K562 (cell line): ENCODE results near the gene ATP2A3. TPM values are rescaled to one million over a fixed set of nuclear protein-coding genes. Genes with fewer than 3 reads are reported as not detected.

Source experiments
- ATAC-seq: fragments of 200-7000 bp; cut with Tn5 transposase; 3 replicates; pipeline ENCODE4 v1.9.1; 2020; ENCODE audit warnings: moderate library complexity
- BruUV-seq: library from RNA; stranded (reverse); fragments of 400-500 nt; replicated peaks from 2 replicates; lab custom pipeline; 2021; lab: Mats Ljungman, UMichigan
- CTCF ChIA-PET: fragments of 300-600 bp; formaldehyde crosslinking; extraction: SDS; loops from one replicate; lab custom pipeline; 2021; ENCODE audit warnings: low intra/inter-chr PET ratio; lab: Yijun Ruan, JAX
- POLR2A ChIA-PET: fragments of 300-600, 350-650 bp; sonication (Branson Sonifier 250); formaldehyde crosslinking; extraction: SDS; loops from one replicate; lab custom pipeline; 2021; ENCODE audit warnings: antibody characterized with exemption, inconsistent platforms; lab: Yijun Ruan, JAX
- DNase-seq, 4 experiments: peaks; one replicate each; pipeline versions ENCODE4 v3.0.0 to v3.0.0-alpha.2; 2011 to 2018; ENCODE audit warnings: low spot score in 3 of 4, mixed read lengths in 3 of 4; ENCODE audit errors: extremely low read depth in 1 of 4
- FAIRE-seq: peaks from 2 replicates; lab custom pipeline; 2011; peaks lifted over from hg19 to GRCh38; lab: Jason Lieb, UNC
- H2AFZ ChIP-seq: 2 replicates; pipeline ENCODE4 v1.6.0; 2011; ENCODE audit warnings: low read depth, low read length, control low read depth, inconsistent platforms
- H3K27ac ChIP-seq: fragments of 200-600 bp; 3 replicates; pipeline ENCODE4 v1.8.0; 2011; ENCODE audit warnings: low read depth, mild to moderate bottlenecking, control low read depth, inconsistent platforms, low read length, moderate library complexity, mixed read lengths; ENCODE audit errors: extremely low read depth
- H3K27me3 ChIP-seq, 2 experiments: fragments of 300-600 bp in 1 of 2; 2 replicates in 1 of 2; 3 replicates in 1 of 2; pipeline versions ENCODE4 v1.6.0 to v1.8.0; 2011; ENCODE audit warnings: inconsistent platforms in 2 of 2, low read length in 2 of 2, mild to moderate bottlenecking in 1 of 2, mixed read lengths in 1 of 2, moderate library complexity in 1 of 2; ENCODE audit not compliant: control insufficient read depth in 2 of 2, insufficient read depth in 2 of 2
- H3K36me3 ChIP-seq: fragments of 300-600 bp; 3 replicates; pipeline ENCODE4 v1.8.0; 2011; ENCODE audit warnings: mild to moderate bottlenecking, low read length, inconsistent platforms; ENCODE audit not compliant: control insufficient read depth, insufficient read depth
- H3K4me1 ChIP-seq, 2 experiments: fragments of 200-600 bp in 1 of 2; replicated peaks in 1 of 2; 2 replicates in 1 of 2; 3 replicates in 1 of 2; pipeline versions ENCODE4 v1.5.1 to v1.8.0; 2011; ENCODE audit warnings: inconsistent platforms in 2 of 2, low read length in 2 of 2, mild to moderate bottlenecking in 1 of 2, mixed read lengths in 1 of 2, moderate library complexity in 1 of 2; ENCODE audit not compliant: control insufficient read depth in 2 of 2, insufficient read depth in 2 of 2
- H3K4me2 ChIP-seq: 2 replicates; pipeline ENCODE4 v1.6.1; 2011; ENCODE audit warnings: low read length, control low read depth, inconsistent platforms, mixed read lengths; ENCODE audit not compliant: insufficient read depth
- H3K4me3 ChIP-seq: fragments of 200-600 bp; sonication (generic), shearing (Covaris generic); 2 replicates; pipeline ENCODE4 v1.5.1; 2016; ENCODE audit warnings: control low read depth, inconsistent platforms
- H3K79me2 ChIP-seq: fragments of 200-600 bp; 3 replicates; pipeline ENCODE4 v1.8.0; 2011; ENCODE audit warnings: low read length, inconsistent platforms; ENCODE audit not compliant: control insufficient read depth, insufficient read depth
- H3K9ac ChIP-seq, 2 experiments: 2 replicates each; pipeline versions ENCODE4 v1.6.0 to v1.6.1; 2011; ENCODE audit warnings: low read depth in 2 of 2, low read length in 2 of 2, control low read depth in 1 of 2, inconsistent platforms in 1 of 2, mild to moderate bottlenecking in 1 of 2, mixed read lengths in 1 of 2; ENCODE audit not compliant: insufficient read depth in 1 of 2
- H3K9me1 ChIP-seq: one replicate; pipeline ENCODE4 v1.6.0; 2011; ENCODE audit warnings: inconsistent platforms, mild to moderate bottlenecking, low read length, moderate library complexity; ENCODE audit not compliant: control insufficient read depth, insufficient read depth
- H3K9me3 ChIP-seq: replicated peaks from 2 replicates; pipeline ENCODE4 v1.5.1; 2011; ENCODE audit warnings: low read depth, low read length, inconsistent platforms; ENCODE audit not compliant: control insufficient read depth, insufficient read depth
- H4K20me1 ChIP-seq: replicated peaks from 2 replicates; pipeline ENCODE4 v1.6.1; 2011; ENCODE audit warnings: low read length, inconsistent platforms, mixed read lengths; ENCODE audit not compliant: control insufficient read depth, insufficient read depth
- ATF7 ChIP-seq: fragments of 450-650 bp; IDR thresholded peaks from 2 replicates; pipeline ENCODE4 v1.7.1; 2014; ENCODE audit warnings: mild to moderate bottlenecking, moderate library complexity
- BHLHE40 ChIP-seq: IDR thresholded peaks from 2 replicates; pipeline ENCODE4 v1.6.1; 2011; ENCODE audit warnings: low read length, improper control_type of control experiment
- JUND ChIP-seq, 2 experiments: IDR thresholded peaks; 2 replicates in 1 of 2; 3 replicates in 1 of 2; pipeline ENCODE4 v1.6.1; 2011; ENCODE audit warnings: borderline replicate concordance in 2 of 2, low read depth in 2 of 2, low read length in 2 of 2, improper control_type of control experiment in 1 of 2, missing biosample characterization in 1 of 2, missing genetic modification characterization in 1 of 2, missing genetic modification reagents in 1 of 2
- LARP7 ChIP-seq: fragments of 450-650 bp; IDR thresholded peaks from 2 replicates; pipeline ENCODE4 v1.6.1; 2016
- NR1H2 ChIP-seq: sonication (generic); formaldehyde crosslinking; IDR thresholded peaks from 2 replicates; pipeline ENCODE4 v1.4.0; 2020; ENCODE audit warnings: mild to moderate bottlenecking, missing genetic modification reagents
- PTRF ChIP-seq: fragments of 450-650 bp; IDR thresholded peaks from 2 replicates; pipeline ENCODE4 v1.6.1; 2016; ENCODE audit warnings: mild to moderate bottlenecking, missing genetic modification characterization, missing compliant biosample characterization
- RBM25 ChIP-seq: fragments of 200-400 bp; formaldehyde crosslinking; IDR thresholded peaks from 2 replicates; pipeline ENCODE4 v1.6.1; 2018; ENCODE audit warnings: low read length, low read depth, moderate library complexity; ENCODE audit not compliant: severe bottlenecking
- ZFX ChIP-seq: sonication (generic); formaldehyde crosslinking; IDR thresholded peaks from 2 replicates; pipeline ENCODE4 v1.8.0; 2022; ENCODE audit warnings: mild to moderate bottlenecking, missing genetic modification reagents, moderate library complexity
- ZNF121 ChIP-seq: sonication (generic); formaldehyde crosslinking; conservative IDR thresholded peaks from 2 replicates; pipeline ENCODE4 v1.8.0; 2022; ENCODE audit warnings: missing genetic modification reagents
- WGBS: fragments of 100-300 bp; shearing (Covaris generic); methylation state at CpG from one replicate; pipeline ENCODE4 v1.1.6; 2016; ENCODE audit warnings: low coverage, mixed read lengths; ENCODE audit not compliant: insufficient coverage; ENCODE audit errors: missing lambda C conversion rate; 5-methylcytosine and 5-hydroxymethylcytosine counted together
- in situ Hi-C: fragments of 300-500 bp; cut with MboI; formaldehyde crosslinking; loops from 4 replicates; pipeline ENCODE4 v1.15.0; 2018; ENCODE audit warnings: inconsistent platforms, mixed read lengths
- intact Hi-C: fragments of 100-400 bp; cut with micrococcal nuclease; formaldehyde crosslinking; loops from 2 replicates; pipeline ENCODE4 v1.14.2; 2022
- polyA plus RNA-seq, 8 experiments: library from polyadenylated mRNA; depleted of rRNA in 4 of 8; stranded (reverse) in 5 of 8; unstranded in 3 of 8; fragments of >200 nt; fragmentation: Nextera tagmentation in 2 of 8; fragmentation: Illumina TruSeq in 1 of 8; extraction: Ambion mirVana in 2 of 8; extraction: Trizol in 1 of 8; gene quantifications; 2 replicates each; pipeline versions ENCODE4 v1.2.1 to v1.2.3, GENCODE V29; 2011 to 2014; ENCODE audit warnings: inconsistent platforms in 1 of 8, missing spikeins in 1 of 8
- total RNA-seq, 7 experiments: library from RNA; depleted of rRNA in 6 of 7; stranded (reverse); fragments of >200 nt in 6 of 7; fragmentation: Illumina TruSeq in 2 of 7; extraction: Trizol in 2 of 7; gene quantifications; 2 replicates each; pipeline versions ENCODE4 v1.2.1 to v1.2.3, GENCODE V29; 2011 to 2021; ENCODE audit warnings: low replicate concordance in 1 of 7
- TF ChIP-seq, protein P1 (sequence below), 2 experiments: IDR thresholded peaks; 2 replicates each; pipeline ENCODE4 v1.6.1; 2012; ENCODE audit warnings: improper control_type of control experiment in 2 of 2, low read depth in 2 of 2, low read length in 2 of 2, borderline replicate concordance in 1 of 2

Gene ATP2A3
- total and polyA plus RNA-seq, 9 of the 15 experiments (the other 6 are each of a cell fraction or from before 2014, with no cell fraction given), result 0.65 to 103 (median 31.3) TPM

DNA sequence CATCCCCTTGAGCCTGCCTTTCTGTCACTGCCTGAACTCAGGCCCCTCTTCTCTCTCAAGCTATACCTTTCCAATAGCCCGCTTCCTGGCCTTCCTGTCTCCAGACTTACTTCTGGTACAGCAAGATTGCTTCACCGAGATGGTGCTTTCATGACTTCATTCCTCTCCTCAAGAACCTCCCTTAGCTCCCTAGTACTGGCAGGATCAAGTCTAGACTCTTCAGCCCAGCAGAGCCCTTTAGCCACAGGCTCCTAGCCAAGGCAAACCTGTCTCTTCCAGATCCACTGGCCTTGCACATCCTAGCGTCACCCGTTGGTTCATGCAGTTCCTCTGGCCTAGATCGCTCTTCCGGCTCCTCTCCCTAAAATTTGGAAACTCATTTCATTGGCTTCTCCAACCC lies 6.4 kb upstream of the ATP2A3 start (continued):
- TF ChIP-seq, protein P1, sequence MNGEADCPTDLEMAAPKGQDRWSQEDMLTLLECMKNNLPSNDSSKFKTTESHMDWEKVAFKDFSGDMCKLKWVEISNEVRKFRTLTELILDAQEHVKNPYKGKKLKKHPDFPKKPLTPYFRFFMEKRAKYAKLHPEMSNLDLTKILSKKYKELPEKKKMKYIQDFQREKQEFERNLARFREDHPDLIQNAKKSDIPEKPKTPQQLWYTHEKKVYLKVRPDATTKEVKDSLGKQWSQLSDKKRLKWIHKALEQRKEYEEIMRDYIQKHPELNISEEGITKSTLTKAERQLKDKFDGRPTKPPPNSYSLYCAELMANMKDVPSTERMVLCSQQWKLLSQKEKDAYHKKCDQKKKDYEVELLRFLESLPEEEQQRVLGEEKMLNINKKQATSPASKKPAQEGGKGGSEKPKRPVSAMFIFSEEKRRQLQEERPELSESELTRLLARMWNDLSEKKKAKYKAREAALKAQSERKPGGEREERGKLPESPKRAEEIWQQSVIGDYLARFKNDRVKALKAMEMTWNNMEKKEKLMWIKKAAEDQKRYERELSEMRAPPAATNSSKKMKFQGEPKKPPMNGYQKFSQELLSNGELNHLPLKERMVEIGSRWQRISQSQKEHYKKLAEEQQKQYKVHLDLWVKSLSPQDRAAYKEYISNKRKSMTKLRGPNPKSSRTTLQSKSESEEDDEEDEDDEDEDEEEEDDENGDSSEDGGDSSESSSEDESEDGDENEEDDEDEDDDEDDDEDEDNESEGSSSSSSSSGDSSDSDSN (IDR thresholded peaks at IDR 0.05; ENCODE audit: borderline replicate concordance in 1 of 2, low read depth in 2 of 2, low read length in 2 of 2), result no peak

DNA sequence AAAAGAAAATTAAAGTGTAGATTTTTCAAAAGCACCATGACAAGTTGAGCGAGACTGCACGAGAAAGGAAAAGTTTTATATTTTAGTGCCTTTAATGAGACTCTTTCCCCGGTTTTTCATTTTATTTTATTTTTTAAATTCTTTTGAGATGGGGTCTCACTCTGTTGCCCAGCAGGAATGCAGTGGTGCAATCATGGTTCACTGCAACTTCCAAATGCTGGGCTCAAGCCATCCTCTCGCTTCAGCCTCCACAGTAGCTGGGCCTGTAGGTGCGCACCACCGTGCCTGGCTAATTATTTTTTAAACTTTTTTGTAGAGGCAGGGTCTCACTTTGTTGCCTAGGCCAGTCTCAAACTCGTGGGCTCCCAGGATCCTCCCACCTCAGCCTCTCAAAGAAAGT lies 5.7 kb upstream of the ATP2A3 start:
- Histone ChIP-seq H3K9ac (0 out of 4 replicates have a peak overlapping the region, but pooled peaks of 1 of the 2 experiments have one; percentile 51), H3K79me2 (no peaks in the 10 kb centered on the region), H3K9me1 (no peaks in the 10 kb centered on the region), H3K4me1 (peaks cover 37 to 56% of the 10 kb centered on the region in 2 experiments), H3K27me3 (no peaks in the 10 kb centered on the region), H4K20me1 (no peaks in the 10 kb centered on the region), H3K27ac (peak overlapping the region; percentile 89; the same call in 1 of the 3 replicates), H3K36me3 (no peaks in the 10 kb centered on the region), H3K4me2 (no peak overlapping the region), H3K9me3 (peaks cover 5% of the 10 kb centered on the region), H3K4me3 (no peak overlapping the region), H2AFZ (peak overlapping the region; percentile 83)
- TF ChIP-seq BHLHE40, result no peak
- TF ChIP-seq PTRF (tag), result no peak
- TF ChIP-seq JUND (IDR thresholded peaks at IDR 0.05; ENCODE audit: borderline replicate concordance, low read depth, low read length), result no peak
- TF ChIP-seq JUND (tag; IDR thresholded peaks at IDR 0.05; ENCODE audit: borderline replicate concordance, low read depth, low read length), result no peak
- TF ChIP-seq ZFX, result 0 out of 2 replicates have a peak, but pooled peaks have one; percentile 6
- TF ChIP-seq NR1H2 (CRISPR knock-in tag), result no peak
- peak; percentile 45 for TF ChIP-seq RBM25
- no peak for TF ChIP-seq ATF7
- peak; percentile 75 for TF ChIP-seq ZNF121
- TF ChIP-seq LARP7, result no peak
- in situ Hi-C loops, result no loop called here
- ATAC-seq (no peak), DNase-seq (no peak), FAIRE-seq (no peak)
- no TSS peak for BruUV-seq
- ChIA-PET POLR2A (interaction anchor here (0.7 kb wide), 1 partner anchor 17 kb away, joined by 5 read pairs; no protein-coding TSS in a partner anchor), CTCF (no interaction called here)
- intact Hi-C loops, result loop anchor here (1.0 kb wide), 1 partner anchor 32 kb away; no protein-coding TSS in a partner anchor
- whole genome bisulfite sequencing, result 69% methylated on average over 7 of the region's 7 CpGs
